Right lung (tissue), 10 donors: ENCODE results near the gene LRRN1. TPM values are rescaled to one million over a fixed set of nuclear protein-coding genes. Genes with fewer than 3 reads are reported as not detected.

Source experiments
- DNase-seq, 2 donors: peaks; one replicate each; pipeline ENCODE4 v3.0.0-alpha.2; 2013
- long read RNA-seq, 8 donors: transcript quantifications; one replicate each; lab custom pipeline, GENCODE V29; 2026
- polyA plus RNA-seq, 5 donors: library from polyadenylated mRNA; unstranded; fragments of 120-200 nt; gene quantifications; one replicate each; pipeline versions ENCODE4 v1.2.1 to v1.2.3, GENCODE V29; 2013; ENCODE audit warnings: inconsistent platforms in 1 of 5, low replicate concordance in 1 of 5; ENCODE audit not compliant: insufficient read length in 5 of 5, insufficient read depth in 1 of 5

LRRN1 gene
- 10 to 100 TPM; 22.8 to 28.8 (median 23.4) TPM for polyA plus RNA-seq
- long read RNA-seq, donor 1, partial matches to known transcripts: 0 of 5 reads
- long read RNA-seq, donor 1, other reads (novel, unspliced or antisense): 0 of 5 reads
- long read RNA-seq, donor 2, transcript LRRN1-201 (2 exons, 3,823 nt): major isoform, 6 of 7 reads
- long read RNA-seq, donor 2, partial matches to known transcripts: 0 of 7 reads
- long read RNA-seq, donor 2, other reads (novel, unspliced or antisense): 0 of 7 reads
- long read RNA-seq, donor 3, transcript LRRN1-201 (2 exons, 3,823 nt): major isoform, 7 of 7 reads
- long read RNA-seq, donor 3, partial matches to known transcripts: 0 of 7 reads
- long read RNA-seq, donor 3, other reads (novel, unspliced or antisense): 0 of 7 reads
- long read RNA-seq, donor 4, transcript LRRN1-201 (2 exons, 3,823 nt): major isoform, 7 of 23 reads
- long read RNA-seq, donor 4, partial matches to known transcripts: 16 of 23 reads
- long read RNA-seq, donor 4, other reads (novel, unspliced or antisense): 0 of 23 reads
- long read RNA-seq, donor 5, transcript LRRN1-201 (2 exons, 3,823 nt): major isoform, 7 of 14 reads
- long read RNA-seq, donor 5, partial matches to known transcripts: 7 of 14 reads
- long read RNA-seq, donor 5, other reads (novel, unspliced or antisense): 0 of 14 reads
- long read RNA-seq, donor 6, partial matches to known transcripts: 0 of 2 reads
- long read RNA-seq, donor 6, other reads (novel, unspliced or antisense): 0 of 2 reads
- long read RNA-seq, donor 7, transcript LRRN1-201 (2 exons, 3,823 nt): major isoform, 7 of 7 reads
- long read RNA-seq, donor 7, partial matches to known transcripts: 0 of 7 reads
- long read RNA-seq, donor 7, other reads (novel, unspliced or antisense): 0 of 7 reads
- long read RNA-seq, donor 8, partial matches to known transcripts: 0 of 3 reads
- long read RNA-seq, donor 8, other reads (novel, unspliced or antisense): 0 of 3 reads

- peak; percentile 53 to 77 for DNase-seq
These were observed at the start of gene LRRN1 for GRCh38 chr3:3799173-3800079. Gene LRRN1 (plus strand): TSS chr3:3799431. CDS start chr3:3844642, 45,211 bp downstream.

- DNase-seq: no peak
These were observed 45.8 kb upstream of the LRRN1 start for GRCh38 chr3:3753416-3753815.

GRCh38 chr3:3765661-3766060 lies 33.6 kb upstream of the LRRN1 start:
- no peak for DNase-seq

- DNase-seq: no peak
These were observed 33.1 kb upstream of the LRRN1 start for GRCh38 chr3:3766140-3766539.

- DNase-seq: no peak
These were observed 28.1 kb upstream of the LRRN1 start for GRCh38 chr3:3771094-3771493.

GRCh38 chr3:3771567-3771966 lies 27.7 kb upstream of the LRRN1 start:
- DNase-seq: no peak

GRCh38 chr3:3772338-3772737 lies 26.9 kb upstream of the LRRN1 start:
- no peak for DNase-seq

GRCh38 chr3:3772920-3773319 lies 26.3 kb upstream of the LRRN1 start:
- no peak for DNase-seq

- DNase-seq: no peak
These were observed 22.6 kb upstream of the LRRN1 start for GRCh38 chr3:3776607-3777006.

GRCh38 chr3:3778216-3778615 lies 21.0 kb upstream of the LRRN1 start:
- DNase-seq: no peak

- no peak for DNase-seq
These were observed 20.5 kb upstream of the LRRN1 start for GRCh38 chr3:3778641-3779270.

GRCh38 chr3:3782457-3782856 lies 16.8 kb upstream of the LRRN1 start:
- no peak for DNase-seq

- no peak for DNase-seq
These were observed 16.0 kb upstream of the LRRN1 start for GRCh38 chr3:3783210-3783609.

GRCh38 chr3:3783696-3784095 lies 15.5 kb upstream of the LRRN1 start:
- DNase-seq: no peak

- DNase-seq: no peak
These were observed 6.8 kb upstream of the LRRN1 start for GRCh38 chr3:3792391-3792790.

- peak; percentile 30 to 53 for DNase-seq
These were observed 559 bp upstream of the LRRN1 start for GRCh38 chr3:3798631-3799113.

- peak; percentile 31 to 36 for DNase-seq
These were observed 837 bp downstream of the LRRN1 start for GRCh38 chr3:3800080-3800455.

- DNase-seq: peak in 1 of 2 donors; percentile 33
These were observed 1.7 kb downstream of the LRRN1 start for GRCh38 chr3:3800685-3801493.

- DNase-seq: no peak
These were observed 2.2 kb downstream of the LRRN1 start for GRCh38 chr3:3801494-3801841.

GRCh38 chr3:3802046-3802445 lies 2.8 kb downstream of the LRRN1 start:
- DNase-seq: no peak
